ENCODE measurements around the gene TINAGL1. TPM values are rescaled to one million over a fixed set of nuclear protein-coding genes. Genes with fewer than 3 reads are reported as not detected.

The TINAGL1 gene
- total and polyA plus RNA-seq, 2 of the 13 experiments (the other 11 are each of a cell fraction or from before 2014, with no cell fraction given), result 24.7 to 76.8 TPM

- TF ChIP-seq, protein P1, sequence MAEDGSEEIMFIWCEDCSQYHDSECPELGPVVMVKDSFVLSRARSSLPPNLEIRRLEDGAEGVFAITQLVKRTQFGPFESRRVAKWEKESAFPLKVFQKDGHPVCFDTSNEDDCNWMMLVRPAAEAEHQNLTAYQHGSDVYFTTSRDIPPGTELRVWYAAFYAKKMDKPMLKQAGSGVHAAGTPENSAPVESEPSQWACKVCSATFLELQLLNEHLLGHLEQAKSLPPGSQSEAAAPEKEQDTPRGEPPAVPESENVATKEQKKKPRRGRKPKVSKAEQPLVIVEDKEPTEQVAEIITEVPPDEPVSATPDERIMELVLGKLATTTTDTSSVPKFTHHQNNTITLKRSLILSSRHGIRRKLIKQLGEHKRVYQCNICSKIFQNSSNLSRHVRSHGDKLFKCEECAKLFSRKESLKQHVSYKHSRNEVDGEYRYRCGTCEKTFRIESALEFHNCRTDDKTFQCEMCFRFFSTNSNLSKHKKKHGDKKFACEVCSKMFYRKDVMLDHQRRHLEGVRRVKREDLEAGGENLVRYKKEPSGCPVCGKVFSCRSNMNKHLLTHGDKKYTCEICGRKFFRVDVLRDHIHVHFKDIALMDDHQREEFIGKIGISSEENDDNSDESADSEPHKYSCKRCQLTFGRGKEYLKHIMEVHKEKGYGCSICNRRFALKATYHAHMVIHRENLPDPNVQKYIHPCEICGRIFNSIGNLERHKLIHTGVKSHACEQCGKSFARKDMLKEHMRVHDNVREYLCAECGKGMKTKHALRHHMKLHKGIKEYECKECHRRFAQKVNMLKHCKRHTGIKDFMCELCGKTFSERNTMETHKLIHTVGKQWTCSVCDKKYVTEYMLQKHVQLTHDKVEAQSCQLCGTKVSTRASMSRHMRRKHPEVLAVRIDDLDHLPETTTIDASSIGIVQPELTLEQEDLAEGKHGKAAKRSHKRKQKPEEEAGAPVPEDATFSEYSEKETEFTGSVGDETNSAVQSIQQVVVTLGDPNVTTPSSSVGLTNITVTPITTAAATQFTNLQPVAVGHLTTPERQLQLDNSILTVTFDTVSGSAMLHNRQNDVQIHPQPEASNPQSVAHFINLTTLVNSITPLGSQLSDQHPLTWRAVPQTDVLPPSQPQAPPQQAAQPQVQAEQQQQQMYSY (CRISPR knock-in tag; IDR thresholded peaks at IDR 0.05), result no peak
- TF ChIP-seq RBM39 (IDR thresholded peaks at IDR 0.05; ENCODE audit: low read depth, low read length, poor library complexity, severe bottlenecking), result peak; percentile 25
- TF ChIP-seq SAP130 (CRISPR knock-in tag; IDR thresholded peaks at IDR 0.05; ENCODE audit: low read depth), result no peak
- peak; percentile 59 for TF ChIP-seq STAG1 (CRISPR knock-in tag; IDR thresholded peaks at IDR 0.05)
- TF ChIP-seq HNRNPK (IDR thresholded peaks at IDR 0.05; ENCODE audit: low read depth, low read length, poor library complexity, severe bottlenecking), result peak; percentile 46
- TF ChIP-seq ZNF121 (CRISPR knock-in tag; IDR thresholded peaks at IDR 0.05), result no peak
- no peak for TF ChIP-seq HNRNPUL1 (IDR thresholded peaks at IDR 0.05; ENCODE audit: low read depth, low read length)
- TF ChIP-seq, protein P2, sequence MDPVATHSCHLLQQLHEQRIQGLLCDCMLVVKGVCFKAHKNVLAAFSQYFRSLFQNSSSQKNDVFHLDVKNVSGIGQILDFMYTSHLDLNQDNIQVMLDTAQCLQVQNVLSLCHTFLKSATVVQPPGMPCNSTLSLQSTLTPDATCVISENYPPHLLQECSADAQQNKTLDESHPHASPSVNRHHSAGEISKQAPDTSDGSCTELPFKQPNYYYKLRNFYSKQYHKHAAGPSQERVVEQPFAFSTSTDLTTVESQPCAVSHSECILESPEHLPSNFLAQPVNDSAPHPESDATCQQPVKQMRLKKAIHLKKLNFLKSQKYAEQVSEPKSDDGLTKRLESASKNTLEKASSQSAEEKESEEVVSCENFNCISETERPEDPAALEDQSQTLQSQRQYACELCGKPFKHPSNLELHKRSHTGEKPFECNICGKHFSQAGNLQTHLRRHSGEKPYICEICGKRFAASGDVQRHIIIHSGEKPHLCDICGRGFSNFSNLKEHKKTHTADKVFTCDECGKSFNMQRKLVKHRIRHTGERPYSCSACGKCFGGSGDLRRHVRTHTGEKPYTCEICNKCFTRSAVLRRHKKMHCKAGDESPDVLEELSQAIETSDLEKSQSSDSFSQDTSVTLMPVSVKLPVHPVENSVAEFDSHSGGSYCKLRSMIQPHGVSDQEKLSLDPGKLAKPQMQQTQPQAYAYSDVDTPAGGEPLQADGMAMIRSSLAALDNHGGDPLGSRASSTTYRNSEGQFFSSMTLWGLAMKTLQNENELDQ (CRISPR knock-in tag; IDR thresholded peaks at IDR 0.05; ENCODE audit: borderline replicate concordance), result no peak
- no peak for TF ChIP-seq HMG20B (CRISPR knock-in tag; conservative IDR thresholded peaks at IDR 0.05)
- TF ChIP-seq SNAI1 (CRISPR knock-in tag; IDR thresholded peaks at IDR 0.05; ENCODE audit: borderline replicate concordance), result no peak
- TF ChIP-seq RORA (CRISPR knock-in tag; IDR thresholded peaks at IDR 0.05), result no peak
- 0 out of 2 replicates have a peak, but pooled peaks have one; percentile 15 for TF ChIP-seq ZMAT3 (CRISPR knock-in tag; conservative IDR thresholded peaks at IDR 0.05)
- TF ChIP-seq MTF2 (CRISPR knock-in tag; IDR thresholded peaks at IDR 0.05; ENCODE audit: borderline replicate concordance), result peak; percentile 34; the same call in 1 of the 2 replicates
- TF ChIP-seq ZNF253 (CRISPR knock-in tag; IDR thresholded peaks at IDR 0.05; ENCODE audit: borderline replicate concordance), result no peak
These were observed 41.8 kb downstream of the TINAGL1 start (continued) for GRCh38 chr1:31617916-31618746.

Measured in HepG2 (cell line).